ENCODE results near the gene ABCA1. TPM values are rescaled to one million over a fixed set of nuclear protein-coding genes. Genes with fewer than 3 reads are reported as not detected.

Gene ABCA1
- polyA plus RNA-seq, 1 experiment = 36.2 TPM

DNA sequence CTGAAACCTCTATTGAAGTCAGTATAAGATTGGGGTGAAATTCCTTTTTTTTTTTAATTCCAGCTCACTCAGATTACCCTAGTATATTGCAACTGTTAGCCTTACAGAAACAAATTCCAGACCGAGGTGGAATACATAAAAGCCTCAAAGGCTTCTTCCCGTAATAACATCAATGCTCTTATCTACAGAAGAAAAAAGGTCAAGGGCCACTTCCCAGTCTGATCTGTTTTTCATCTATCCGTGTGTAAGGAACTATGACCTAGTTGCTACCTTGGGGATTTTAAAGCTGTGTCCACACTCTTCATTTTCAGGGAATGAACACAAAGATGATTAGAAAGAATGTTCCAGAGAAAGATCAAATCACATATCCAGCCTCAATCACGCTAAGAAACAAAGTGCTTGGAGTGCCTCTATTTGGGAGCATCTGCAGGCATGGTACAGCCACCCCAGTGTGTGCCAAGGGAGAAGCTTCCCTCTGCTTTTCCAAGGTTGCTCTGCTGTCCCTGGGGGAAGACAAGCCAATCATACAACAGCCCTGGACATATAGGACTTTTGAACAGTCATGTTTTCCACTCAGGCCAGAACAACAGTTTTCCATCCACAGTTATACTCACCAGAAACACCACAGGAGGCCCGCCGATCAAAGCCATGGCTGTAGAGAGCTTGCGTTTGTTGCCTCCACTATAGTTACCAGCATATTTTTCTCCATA is 140.5 kb downstream of the ABCA1 start:
- ChIA-PET CTCF (interaction anchor here (1.2 kb wide), 1 partner anchor 10 kb away, joined by 3 read pairs; no protein-coding TSS in a partner anchor), POLR2A (no interaction called here)
- Histone ChIP-seq H3K36me3 (ENCODE audit: control insufficient read depth, insufficient read depth, low read length) (peaks cover 14% of the 10 kb centered on the region), H3K4me3 (ENCODE audit: low read depth, low read length) (no peak overlapping the region), H3K27me3 (ENCODE audit: control insufficient read depth, insufficient read depth, low read length) (no peaks in the 10 kb centered on the region)
- TF ChIP-seq, protein P1, sequence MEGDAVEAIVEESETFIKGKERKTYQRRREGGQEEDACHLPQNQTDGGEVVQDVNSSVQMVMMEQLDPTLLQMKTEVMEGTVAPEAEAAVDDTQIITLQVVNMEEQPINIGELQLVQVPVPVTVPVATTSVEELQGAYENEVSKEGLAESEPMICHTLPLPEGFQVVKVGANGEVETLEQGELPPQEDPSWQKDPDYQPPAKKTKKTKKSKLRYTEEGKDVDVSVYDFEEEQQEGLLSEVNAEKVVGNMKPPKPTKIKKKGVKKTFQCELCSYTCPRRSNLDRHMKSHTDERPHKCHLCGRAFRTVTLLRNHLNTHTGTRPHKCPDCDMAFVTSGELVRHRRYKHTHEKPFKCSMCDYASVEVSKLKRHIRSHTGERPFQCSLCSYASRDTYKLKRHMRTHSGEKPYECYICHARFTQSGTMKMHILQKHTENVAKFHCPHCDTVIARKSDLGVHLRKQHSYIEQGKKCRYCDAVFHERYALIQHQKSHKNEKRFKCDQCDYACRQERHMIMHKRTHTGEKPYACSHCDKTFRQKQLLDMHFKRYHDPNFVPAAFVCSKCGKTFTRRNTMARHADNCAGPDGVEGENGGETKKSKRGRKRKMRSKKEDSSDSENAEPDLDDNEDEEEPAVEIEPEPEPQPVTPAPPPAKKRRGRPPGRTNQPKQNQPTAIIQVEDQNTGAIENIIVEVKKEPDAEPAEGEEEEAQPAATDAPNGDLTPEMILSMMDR (IDR thresholded peaks at IDR 0.05; ENCODE audit: insufficient read depth, low read depth, low read length) = no peak
- DNase-seq (ENCODE audit: low read depth) = no peak

DNA sequence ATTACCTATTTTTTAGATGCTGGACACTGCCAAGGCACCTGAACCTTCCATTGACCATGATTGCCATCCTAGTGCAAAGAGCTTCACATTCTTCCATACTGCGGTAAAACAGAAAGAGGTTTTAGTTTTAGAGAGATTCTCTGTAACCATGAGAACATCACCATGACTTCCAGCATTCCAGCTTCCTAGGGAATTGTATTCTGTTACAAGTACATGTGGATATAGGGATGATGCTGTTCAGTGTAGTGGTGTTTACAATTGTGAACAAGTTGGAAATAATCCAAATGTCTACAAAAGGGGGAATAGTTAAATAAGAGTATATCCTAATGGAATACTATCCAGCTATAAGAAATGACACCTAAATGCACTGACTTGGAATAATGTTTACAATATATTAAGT is 141.7 kb downstream of the ABCA1 start:
- DNase-seq (ENCODE audit: low read depth) = no peak
- POLR2A ChIA-PET = no interaction called here
- H3K4me3 ChIP-seq (ENCODE audit: low read depth, low read length) = no peak overlapping the region
- TF ChIP-seq, protein P1 (IDR thresholded peaks at IDR 0.05; ENCODE audit: insufficient read depth, low read depth, low read length) = no peak
- H3K27me3 ChIP-seq (ENCODE audit: control insufficient read depth, insufficient read depth, low read length) = no peaks in the 10 kb centered on the region
- peaks cover 14% of the 10 kb centered on the region for H3K36me3 ChIP-seq (ENCODE audit: control insufficient read depth, insufficient read depth, low read length)
- CTCF ChIA-PET = interaction anchor here (0.6 to 1.4 kb wide), 3 partner anchors 9 to 37 kb away, joined by 3 read pairs; no protein-coding TSS in a partner anchor

DNA sequence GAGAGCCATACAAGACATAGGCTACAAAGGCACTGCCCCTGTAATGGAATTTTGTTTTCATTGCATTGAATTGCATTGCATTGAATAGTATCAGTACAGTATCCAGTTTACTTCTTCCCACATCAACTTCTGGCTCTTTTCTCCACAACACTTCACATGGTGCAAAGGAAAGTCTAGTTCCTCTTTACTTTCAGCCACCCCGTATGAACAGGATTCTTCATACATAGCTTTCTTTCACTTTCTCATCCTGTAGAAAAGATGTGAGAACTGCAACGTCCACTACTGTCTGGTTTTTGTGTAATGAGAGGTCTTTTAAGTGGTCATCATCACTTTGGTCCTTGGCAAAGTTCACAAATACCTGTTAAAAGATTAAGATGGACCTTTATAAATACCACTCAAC is 143.9 kb downstream of the ABCA1 start:
- Histone ChIP-seq H3K4me3 (ENCODE audit: low read depth, low read length) (no peak overlapping the region), H3K36me3 (ENCODE audit: control insufficient read depth, insufficient read depth, low read length) (peaks cover 13% of the 10 kb centered on the region), H3K27me3 (ENCODE audit: control insufficient read depth, insufficient read depth, low read length) (no peaks in the 10 kb centered on the region)
- POLR2A ChIA-PET = no interaction called here
- TF ChIP-seq, protein P1 (IDR thresholded peaks at IDR 0.05; ENCODE audit: insufficient read depth, low read depth, low read length) = no peak
- no peak for DNase-seq (ENCODE audit: low read depth)
- CTCF ChIA-PET = interaction anchor here (0.9 kb wide), 1 partner anchor 631 kb away, joined by 3 read pairs; no protein-coding TSS in a partner anchor

DNA sequence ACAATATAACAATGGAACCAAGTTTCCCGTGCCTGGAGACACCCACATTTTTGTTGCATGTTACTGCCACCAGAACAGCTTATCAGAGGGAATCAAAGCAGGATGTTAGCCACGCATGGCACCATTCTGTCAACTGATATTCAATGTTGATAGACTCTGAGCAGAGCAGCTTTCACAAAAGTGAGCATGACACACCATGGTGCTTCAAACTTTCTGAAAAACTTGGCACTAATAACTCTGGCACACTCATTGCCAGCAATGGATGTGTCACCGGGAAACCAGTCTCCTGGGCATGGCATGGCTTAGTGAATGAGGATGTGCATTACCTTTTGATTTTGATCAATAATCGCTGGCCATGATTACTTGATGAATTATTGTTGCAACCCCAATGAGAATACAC is 144.4 kb downstream of the ABCA1 start:
- no peak for DNase-seq (ENCODE audit: low read depth)
- ChIA-PET POLR2A (no interaction called here), CTCF (interaction anchor here (0.9 kb wide), 1 partner anchor 632 kb away, joined by 3 read pairs; no protein-coding TSS in a partner anchor)
- Histone ChIP-seq H3K4me3 (ENCODE audit: low read depth, low read length) (no peak overlapping the region), H3K36me3 (ENCODE audit: control insufficient read depth, insufficient read depth, low read length) (peaks cover 9% of the 10 kb centered on the region), H3K27me3 (ENCODE audit: control insufficient read depth, insufficient read depth, low read length) (no peaks in the 10 kb centered on the region)
- TF ChIP-seq, protein P1 (IDR thresholded peaks at IDR 0.05; ENCODE audit: insufficient read depth, low read depth, low read length) = no peak

DNA sequence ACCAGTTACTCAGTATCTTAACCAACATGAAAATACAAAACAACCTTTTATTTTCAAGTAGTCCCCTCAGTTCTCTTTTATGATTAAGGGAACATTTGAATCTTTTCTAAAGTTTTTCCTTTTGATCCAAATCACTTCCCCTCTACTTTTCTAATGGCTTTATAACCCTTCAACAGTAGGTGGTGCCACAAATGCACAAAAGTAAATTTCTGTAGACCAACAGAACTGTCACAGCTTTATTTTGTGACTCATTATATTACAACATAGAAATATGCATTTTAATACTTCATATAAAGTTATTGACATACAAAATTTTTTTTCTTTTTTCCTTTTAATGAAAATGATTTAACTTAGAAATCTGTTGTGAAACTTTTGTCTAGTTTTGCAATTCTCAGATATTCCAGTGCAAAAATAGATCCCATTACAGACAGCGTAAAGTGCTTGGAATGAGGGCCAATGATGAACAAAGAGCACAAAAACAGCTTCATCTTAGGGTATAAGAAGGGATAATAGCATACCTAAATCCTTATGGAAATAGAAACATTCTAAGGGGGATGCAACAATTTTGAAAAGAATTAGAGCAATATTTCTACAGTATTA is 147.1 kb downstream of the ABCA1 start:
- POLR2A ChIA-PET = no interaction called here

More for the DNA sequence above, 147.1 kb downstream of the ABCA1 start:
- CTCF ChIA-PET = interaction anchor here (0.8 to 2.8 kb wide), 9 partner anchors 20 to 635 kb away, joined by 3 to 12 read pairs (median 4); partner anchors contain the start of gene ABCA1
- Histone ChIP-seq H3K4me3 (ENCODE audit: low read depth, low read length) (no peak overlapping the region), H3K27me3 (ENCODE audit: control insufficient read depth, insufficient read depth, low read length) (no peaks in the 10 kb centered on the region), H3K36me3 (ENCODE audit: control insufficient read depth, insufficient read depth, low read length) (no peaks in the 10 kb centered on the region; the same call in 1 of the 2 replicates)
- DNase-seq (ENCODE audit: low read depth) = no peak
- TF ChIP-seq, protein P1 (IDR thresholded peaks at IDR 0.05; ENCODE audit: insufficient read depth, low read depth, low read length) = peak; percentile 48

All from BJ (cell line).